NK-92 treated with Interleukin-12 subunit alpha and Interleukin-12 subunit beta, amount 100 ng/mL, for 24 hours (cell line): ENCODE measurements around the gene CD79A.

Experiments used
- DNase-seq: peaks from one replicate; lab custom pipeline; 2025; lab: John Stamatoyannopoulos, UW

Gene CD79A

DNA sequence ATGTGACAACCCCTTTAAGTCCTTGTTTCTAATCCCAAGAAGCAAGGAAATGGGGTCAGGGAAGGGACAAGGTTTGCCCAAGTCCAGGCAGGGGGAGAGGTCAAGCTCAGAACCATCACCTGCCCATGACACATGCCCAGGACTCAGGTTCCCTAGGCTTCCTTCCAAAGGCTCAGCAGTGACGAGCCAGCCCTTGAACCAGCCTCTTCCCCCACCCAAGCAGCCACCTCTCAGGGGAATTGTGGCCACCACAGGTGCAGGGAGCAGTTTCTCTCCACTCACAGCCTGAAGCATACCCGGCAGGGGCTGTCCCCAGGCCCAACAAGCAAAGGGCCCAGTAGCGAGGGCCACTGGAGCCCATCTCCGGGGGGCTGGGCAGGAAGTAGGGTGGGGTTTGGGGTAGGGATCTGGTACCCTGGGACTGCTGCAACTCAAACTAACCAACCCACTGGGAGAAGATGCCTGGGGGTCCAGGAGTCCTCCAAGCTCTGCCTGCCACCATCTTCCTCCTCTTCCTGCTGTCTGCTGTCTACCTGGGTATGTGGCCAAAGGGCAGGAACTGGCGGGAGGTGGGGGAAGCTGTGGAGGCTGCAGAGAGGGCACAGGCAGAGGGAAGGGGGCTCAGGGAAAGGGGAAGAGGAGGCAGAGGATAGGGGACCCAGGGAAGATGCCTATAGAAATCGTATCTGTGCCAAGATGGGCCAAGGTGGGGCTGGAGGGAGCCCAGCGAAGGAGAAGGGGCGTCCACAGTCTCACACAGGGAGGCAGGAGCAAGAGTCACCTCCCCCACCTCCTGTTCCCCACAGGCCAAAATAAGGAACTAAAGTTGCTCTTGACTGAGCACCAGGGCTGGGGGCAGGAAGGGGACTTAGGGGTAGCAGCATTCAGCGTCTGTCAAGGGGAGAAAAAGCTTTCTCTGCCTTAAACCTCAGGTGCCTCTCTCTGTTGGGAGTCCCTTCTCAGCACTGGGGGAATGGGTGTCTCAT is at the start of gene CD79A:
CD79A (plus strand) TSS at position 433 of the 986 bp plus-strand sequence; CDS start at position 459, 26 bp downstream.
- no peak for DNase-seq

GRCh38 chr19:41837981-41838708 is 38.9 kb upstream of the CD79A start:
- no peak for DNase-seq

GRCh38 chr19:41839211-41839610 is 37.9 kb upstream of the CD79A start:
- DNase-seq: no peak

- no peak for DNase-seq
These were observed 33.7 kb upstream of the CD79A start for GRCh38 chr19:41843371-41843770.

- no peak for DNase-seq
These were observed 32.5 kb upstream of the CD79A start, which contains the start of gene LYPD4 for GRCh38 chr19:41844601-41845000. LYPD4 (minus strand) TSS chr19:41844683; CDS start chr19:41839285, 5,398 bp downstream.

DNA sequence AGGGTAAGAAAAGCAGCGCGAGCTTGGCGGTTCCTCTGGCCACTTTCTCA is 32.3 kb upstream of the CD79A start, which contains the start of gene DMRTC2:
DMRTC2 (plus strand) TSS at position 42 of the 50 bp plus-strand sequence. CDS start 2,387 bp downstream, outside the sequence.
- DNase-seq: no peak

GRCh38 chr19:41845051-41845590 is 32.0 kb upstream of the CD79A start:
- no peak for DNase-seq

DNA sequence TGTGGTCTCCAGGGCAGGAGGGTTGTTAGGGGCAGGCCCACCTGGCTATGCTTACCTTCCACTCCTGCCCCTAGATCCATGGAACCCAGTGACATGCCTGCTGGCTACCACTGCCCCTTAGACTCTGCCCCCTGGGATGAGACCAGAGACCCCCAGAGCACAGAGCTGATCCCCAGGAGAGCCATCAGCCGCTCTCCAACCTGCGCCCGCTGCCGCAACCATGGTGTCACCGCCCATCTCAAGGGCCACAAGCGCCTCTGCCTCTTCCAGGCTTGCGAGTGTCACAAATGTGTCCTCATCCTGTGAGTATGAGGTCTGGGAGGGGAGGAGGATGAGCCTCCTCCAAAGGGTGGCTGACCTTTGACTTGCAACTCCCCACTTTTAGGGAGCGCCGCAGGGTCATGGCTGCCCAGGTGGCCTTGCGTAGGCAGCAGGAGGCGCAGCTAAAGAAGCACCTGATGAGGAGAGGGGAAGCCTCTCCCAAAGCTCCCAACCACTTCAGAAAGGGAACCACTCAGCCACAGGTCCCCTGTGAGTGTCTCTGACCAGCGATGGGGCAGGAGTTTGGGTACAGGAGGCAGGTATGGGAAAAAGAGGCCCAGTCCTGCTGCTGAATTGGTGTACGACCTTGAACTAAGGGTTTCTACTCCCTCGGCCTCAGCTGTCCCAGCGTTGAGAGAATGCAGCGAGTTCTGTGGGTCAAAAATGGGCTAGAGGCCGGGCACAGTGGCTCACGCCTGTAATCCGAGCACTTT is 29.6 kb upstream of the CD79A start:
- DNase-seq: no peak

GRCh38 chr19:41848666-41849065 is 28.4 kb upstream of the CD79A start:
- DNase-seq: no peak

GRCh38 chr19:41849067-41849466 is 28.0 kb upstream of the CD79A start:
- no peak for DNase-seq

DNA sequence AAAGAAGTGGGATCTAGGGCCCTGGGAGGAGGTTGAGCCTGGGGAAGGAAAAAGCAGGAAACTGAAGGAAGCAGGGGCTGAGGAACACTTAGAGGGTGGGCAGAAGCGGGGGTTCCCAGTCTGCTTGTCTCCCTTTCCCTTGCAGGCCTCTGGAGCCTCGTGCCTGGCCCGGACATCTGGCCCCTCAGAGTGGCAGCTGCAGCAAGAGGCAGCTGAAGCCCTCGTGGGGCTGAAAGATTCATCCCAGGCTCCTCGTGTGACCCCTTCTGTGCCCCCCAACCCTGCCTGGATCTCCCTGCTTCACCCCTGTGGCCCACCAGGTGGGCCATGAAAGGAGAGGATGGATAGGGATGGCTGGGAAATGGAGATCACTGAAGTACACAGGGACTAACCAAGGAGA is 26.7 kb upstream of the CD79A start:
- no peak for DNase-seq

GRCh38 chr19:41851456-41851855 is 25.6 kb upstream of the CD79A start:
- DNase-seq: no peak

DNA sequence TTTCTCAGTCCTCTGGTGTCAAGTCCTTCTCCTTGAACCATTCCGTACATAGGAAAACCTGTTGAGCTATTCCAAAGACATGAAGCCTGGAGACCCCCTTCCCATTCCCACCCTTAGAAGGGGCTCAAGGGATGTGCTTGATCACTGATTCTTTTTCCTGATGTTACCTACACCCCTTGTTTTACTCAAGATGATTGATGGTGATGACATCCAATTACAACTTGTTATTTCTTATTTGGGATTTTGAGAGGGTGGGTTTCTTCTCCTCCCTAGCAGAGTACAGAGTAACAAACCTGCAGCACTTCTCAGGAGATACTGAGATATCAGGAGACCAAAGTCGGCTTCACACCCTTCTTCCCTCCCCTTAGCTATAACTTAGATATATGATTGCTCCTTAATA is 23.7 kb upstream of the CD79A start:
- no peak for DNase-seq

DNA sequence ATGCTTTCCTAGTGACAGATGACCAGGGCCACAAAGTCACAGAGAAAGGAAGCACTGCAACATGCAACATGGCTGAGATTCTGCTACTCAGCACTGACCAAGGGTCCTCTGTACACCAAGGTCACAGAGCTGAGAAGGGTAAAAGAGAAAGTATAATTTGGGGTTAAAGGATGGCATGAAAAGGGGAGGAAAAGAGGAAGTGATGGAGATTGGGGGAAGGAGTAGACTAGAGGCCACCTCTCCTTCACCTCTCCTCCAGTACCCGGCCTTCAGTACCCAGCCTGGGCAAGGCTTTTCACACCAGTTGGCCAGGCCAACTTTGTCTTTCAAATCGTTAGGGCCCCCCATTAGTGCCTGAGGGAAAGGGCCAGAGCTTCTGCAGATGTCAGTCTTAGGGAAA is 23.3 kb upstream of the CD79A start:
- no peak for DNase-seq

DNA sequence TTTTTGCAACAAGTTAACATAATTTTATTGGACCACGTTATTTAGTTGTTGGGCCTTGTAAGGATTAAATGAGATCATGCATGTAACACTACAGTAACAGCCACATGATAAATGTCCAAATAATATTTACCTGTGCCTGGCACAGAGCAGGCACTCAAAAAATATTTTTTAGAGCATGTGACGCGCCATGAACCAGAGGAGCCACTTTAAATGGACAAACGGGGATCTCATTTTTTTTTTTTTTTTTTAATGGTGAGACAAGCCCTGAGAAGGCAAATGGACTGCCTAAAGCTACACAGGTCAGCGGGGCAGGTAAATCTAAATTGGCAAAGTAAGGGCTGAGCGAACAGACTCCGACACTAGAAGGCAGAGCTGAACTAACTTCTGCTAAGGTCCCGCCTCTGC is 17.9 kb upstream of the CD79A start:
- DNase-seq: no peak

GRCh38 chr19:41859618-41860418 is 17.3 kb upstream of the CD79A start, which contains the start of gene RPS19:
RPS19 (plus strand) TSS chr19:41860255; CDS start chr19:41860775, 520 bp downstream.
- peak; percentile 95 for DNase-seq

GRCh38 chr19:41860419-41861115 is 16.5 kb upstream of the CD79A start:
- no peak for DNase-seq

DNA sequence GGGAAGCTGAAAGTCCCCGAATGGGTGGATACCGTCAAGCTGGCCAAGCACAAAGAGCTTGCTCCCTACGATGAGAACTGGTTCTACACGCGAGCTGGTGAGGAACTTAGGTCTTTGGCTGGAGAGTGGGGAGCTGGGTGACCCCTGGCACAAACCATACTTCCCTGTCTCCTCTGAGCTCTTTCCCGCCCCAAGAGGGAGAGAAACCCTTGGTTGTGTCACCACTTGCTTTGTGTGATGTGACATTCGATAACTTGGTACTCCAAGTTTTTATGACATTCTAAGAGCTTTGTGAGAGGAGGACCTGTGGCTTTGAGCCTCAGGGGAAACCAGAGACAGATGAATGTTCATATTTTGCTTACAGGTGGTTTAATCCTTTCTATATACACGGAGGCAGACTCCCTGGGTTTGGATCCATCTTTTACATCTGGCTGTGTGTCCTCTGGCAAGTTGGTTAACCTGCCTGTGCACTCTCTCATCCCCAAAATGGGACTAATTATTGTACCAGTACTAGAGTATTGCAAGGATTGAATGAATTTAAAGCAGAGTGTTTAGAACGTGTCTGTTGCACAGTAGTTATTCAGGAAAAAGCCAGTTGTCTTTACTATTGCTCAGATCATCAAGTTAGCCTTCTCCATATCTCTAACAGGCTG is 15.8 kb upstream of the CD79A start:
- no peak for DNase-seq

DNA sequence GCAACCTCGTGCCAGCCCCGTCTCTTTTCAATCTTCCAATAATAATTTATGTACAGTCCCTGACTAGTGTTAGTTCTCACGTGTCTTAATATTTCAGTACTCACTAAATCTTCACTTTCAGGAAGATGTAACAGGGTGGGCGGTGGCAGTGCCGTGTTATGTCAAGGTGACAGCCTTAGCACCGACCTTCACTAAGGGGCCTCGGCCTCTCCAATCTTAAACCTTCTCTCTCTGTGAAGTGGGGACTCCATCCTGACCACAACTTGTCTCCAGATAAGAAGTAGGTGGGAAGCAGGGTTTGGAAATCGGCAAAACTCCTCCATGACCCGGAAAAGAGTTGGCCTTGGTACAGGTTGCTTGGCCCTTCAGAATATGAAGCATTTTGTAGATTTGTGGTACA is 15.2 kb upstream of the CD79A start:
- no peak for DNase-seq

DNA sequence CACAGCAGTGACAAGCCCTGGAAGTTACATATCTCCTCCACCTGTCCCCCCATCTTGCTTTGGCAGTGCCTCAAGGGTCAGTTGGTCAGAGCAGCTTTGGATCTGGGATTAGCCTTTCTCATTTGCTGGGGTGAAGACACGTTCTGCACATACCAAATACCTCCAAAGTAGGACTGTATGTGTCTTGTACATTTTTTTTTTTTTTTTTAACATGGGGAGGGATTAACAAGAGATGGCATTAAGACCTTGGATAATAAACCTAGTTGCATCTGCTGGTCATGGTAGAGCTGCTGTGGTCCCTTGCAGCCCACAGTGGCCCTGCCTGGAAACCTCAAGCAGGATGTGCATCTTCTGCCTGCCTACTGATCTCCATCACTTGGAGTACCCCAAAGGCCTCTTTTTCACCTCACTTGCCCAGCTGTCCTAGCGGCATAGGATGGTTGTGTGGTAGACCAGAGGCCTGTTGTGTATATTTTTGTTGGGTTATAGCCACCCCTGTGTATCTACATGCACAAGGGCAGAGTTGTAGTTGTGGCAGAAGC is 14.6 kb upstream of the CD79A start:
- DNase-seq: no peak
